AG08396 (cell line): Measurements from ENCODE around the gene TOP1.

Source experiments
- DNase-seq: peaks from one replicate; pipeline ENCODE4 v3.0.0; 2012; ENCODE audit warnings: low spot score, mixed read lengths

The TOP1 gene

GRCh38 chr20:41058674-41059635, 30.3 kb downstream of the TOP1 start:
- DNase-seq: no peak

- DNase-seq: no peak
Observed at GRCh38 chr20:41061155-41061554, 32.5 kb downstream of the TOP1 start.

GRCh38 chr20:41063442-41063841, 34.8 kb downstream of the TOP1 start:
- DNase-seq: no peak

GRCh38 chr20:41064377-41064776, 35.8 kb downstream of the TOP1 start:
- DNase-seq: no peak

- DNase-seq: no peak
Observed at GRCh38 chr20:41065716-41066115, 37.1 kb downstream of the TOP1 start.

GRCh38 chr20:41068806-41069205, 40.2 kb downstream of the TOP1 start:
- DNase-seq: no peak

- DNase-seq: peak; percentile 53
Observed at GRCh38 chr20:41072190-41072863, 43.7 kb downstream of the TOP1 start.

GRCh38 chr20:41072915-41073314, 44.3 kb downstream of the TOP1 start:
- no peak for DNase-seq

GRCh38 chr20:41074441-41074840, 45.8 kb downstream of the TOP1 start:
- no peak for DNase-seq

- no peak for DNase-seq
Observed at GRCh38 chr20:41076776-41077175, 48.2 kb downstream of the TOP1 start.

GRCh38 chr20:41078329-41078728, 49.7 kb downstream of the TOP1 start:
- DNase-seq: peak; percentile 30

GRCh38 chr20:41079066-41079465, 50.4 kb downstream of the TOP1 start:
- no peak for DNase-seq

GRCh38 chr20:41080866-41081265, 52.2 kb downstream of the TOP1 start:
- no peak for DNase-seq

GRCh38 chr20:41081276-41081814, 52.7 kb downstream of the TOP1 start:
- DNase-seq: peak; percentile 12

GRCh38 chr20:41082306-41082705, 53.7 kb downstream of the TOP1 start:
- DNase-seq: no peak

- no peak for DNase-seq
Observed at GRCh38 chr20:41085606-41086005, 57.0 kb downstream of the TOP1 start.

- DNase-seq: no peak
Observed at GRCh38 chr20:41086402-41087324, 58.0 kb downstream of the TOP1 start.

GRCh38 chr20:41087325-41087685, 58.7 kb downstream of the TOP1 start:
- no peak for DNase-seq

GRCh38 chr20:41087777-41088176, 59.2 kb downstream of the TOP1 start:
- DNase-seq: no peak

GRCh38 chr20:41089555-41089954, 60.9 kb downstream of the TOP1 start:
- no peak for DNase-seq

GRCh38 chr20:41091927-41092326, 63.3 kb downstream of the TOP1 start:
- DNase-seq: no peak
